ENCODE data around the gene ATG2A. TPM values are rescaled to one million over a fixed set of nuclear protein-coding genes. Genes with fewer than 3 reads are reported as not detected.

ATG2A gene
- polyA plus RNA-seq, 3 donors, result 2.6 to 24.9 (median 4.0) TPM

GRCh38 chr11:64852804-64853509 lies 64.1 kb downstream of the ATG2A start:
- H3K27me3 ChIP-seq (ENCODE audit: control insufficient read depth in 2 of 2, insufficient read depth in 2 of 2, low read length in 2 of 2), result no peaks in the 10 kb centered on the region
- H3K27ac Mint-ChIP-seq, result peak overlapping the region; percentile 59 to 97 (median 79)
- H2AFZ ChIP-seq (ENCODE audit: insufficient read depth, low read depth, low read length, poor library complexity, severe bottlenecking), result no peak overlapping the region
- H3K4me3 Mint-ChIP-seq, result peak overlapping the region in 1 of 2 donors; percentile 76
- peak; percentile 69 to 85 (median 73) for DNase-seq
- WGBS (ENCODE audit: insufficient coverage), result 73% methylated on average over 12 of the region's 24 CpGs
- H3K4me3 ChIP-seq (replicated peaks in 1 of 3; ENCODE audit: low read depth in 2 of 3, low read length in 3 of 3), result peak overlapping the region in 1 of 3 experiments; percentile 1
- H3K9ac ChIP-seq (ENCODE audit: insufficient read depth, low read length, poor library complexity, severe bottlenecking), result peak overlapping the region; percentile 23
- intact Hi-C loops (cut with micrococcal nuclease), result no loop called here
- peaks cover 58 to 60% of the 10 kb centered on the region in 2 donors for H3K36me3 Mint-ChIP-seq
- H3K9me3 ChIP-seq (replicated peaks in 1 of 2; ENCODE audit: control insufficient read depth in 1 of 2, insufficient read depth in 1 of 2, low read length in 2 of 2), result no peaks in the 10 kb centered on the region
- peaks cover 77 to 89% of the 10 kb centered on the region in 2 donors for H3K4me1 ChIP-seq (ENCODE audit: control insufficient read depth in 1 of 2, insufficient read depth in 2 of 2, low read length in 2 of 2)
- H3K36me3 ChIP-seq (replicated peaks in 1 of 2; ENCODE audit: control insufficient read depth in 1 of 2, insufficient read depth in 2 of 2, low read length in 2 of 2), result peaks cover 24 to 28% of the 10 kb centered on the region in 2 donors
- peaks cover 0 to 2% (median 0%) of the 10 kb centered on the region in 7 donors for H3K9me3 Mint-ChIP-seq
- peak overlapping the region; percentile 48 for H3K4me2 ChIP-seq (replicated peaks; ENCODE audit: extremely low read depth, low read length, poor library complexity, severe bottlenecking)
- peaks cover 0 to 12% (median 6%) of the 10 kb centered on the region in 3 donors for H3K27me3 Mint-ChIP-seq (ENCODE audit: low read depth in 3 of 3)
- H3K79me2 ChIP-seq (ENCODE audit: insufficient read depth, low read length), result peaks cover 28% of the 10 kb centered on the region
- H3K4me1 Mint-ChIP-seq, result peaks cover 85% of the 10 kb centered on the region
- H3K27ac ChIP-seq (ENCODE audit: low read depth in 1 of 2, low read length in 2 of 2), result peak overlapping the region in 1 of 2 donors; percentile 20
- H4K20me1 ChIP-seq (ENCODE audit: insufficient read depth, low read length), result peaks cover 48% of the 10 kb centered on the region
- no peak for TF ChIP-seq CTCF (IDR thresholded peaks at IDR 0.05)

GRCh38 chr11:64851831-64852351 lies 65.1 kb downstream of the ATG2A start:
- peaks cover 53 to 54% of the 10 kb centered on the region in 2 donors for H3K36me3 Mint-ChIP-seq
- H3K9me3 ChIP-seq (replicated peaks in 1 of 2; ENCODE audit: control insufficient read depth in 1 of 2, insufficient read depth in 1 of 2, low read length in 2 of 2), result no peaks in the 10 kb centered on the region
- peaks cover 85% of the 10 kb centered on the region for H3K4me1 Mint-ChIP-seq
- H3K27ac Mint-ChIP-seq, result peak overlapping the region in 4 of 7 donors; percentile 27 to 83 (median 34)
- H3K36me3 ChIP-seq (replicated peaks in 1 of 2; ENCODE audit: control insufficient read depth in 1 of 2, insufficient read depth in 2 of 2, low read length in 2 of 2), result peaks cover 23 to 24% of the 10 kb centered on the region in 2 donors
- no peak overlapping the region for H2AFZ ChIP-seq (ENCODE audit: insufficient read depth, low read depth, low read length, poor library complexity, severe bottlenecking)
- no peak overlapping the region for H3K4me2 ChIP-seq (replicated peaks; ENCODE audit: extremely low read depth, low read length, poor library complexity, severe bottlenecking)
- no peak overlapping the region for H3K27ac ChIP-seq (ENCODE audit: low read depth in 1 of 2, low read length in 2 of 2)
- no peak overlapping the region for H3K4me3 ChIP-seq (replicated peaks in 1 of 3; ENCODE audit: low read depth in 2 of 3, low read length in 3 of 3)
- peak overlapping the region in 1 of 2 donors; percentile 46 for H3K4me3 Mint-ChIP-seq
- H3K9me3 Mint-ChIP-seq, result peaks cover 0 to 2% (median 0%) of the 10 kb centered on the region in 7 donors
- no peak overlapping the region for H3K9ac ChIP-seq (ENCODE audit: insufficient read depth, low read length, poor library complexity, severe bottlenecking)
- WGBS (ENCODE audit: insufficient coverage), result 85% methylated on average over 8 of the region's 8 CpGs
- H3K4me1 ChIP-seq (ENCODE audit: control insufficient read depth in 1 of 2, insufficient read depth in 2 of 2, low read length in 2 of 2), result peaks cover 72 to 88% of the 10 kb centered on the region in 2 donors
- H3K27me3 Mint-ChIP-seq (ENCODE audit: low read depth in 3 of 3), result peaks cover 0 to 12% (median 6%) of the 10 kb centered on the region in 3 donors
- H4K20me1 ChIP-seq (ENCODE audit: insufficient read depth, low read length), result peaks cover 48% of the 10 kb centered on the region
- peak in 1 of 3 donors; percentile 50 for DNase-seq
- no peak for TF ChIP-seq CTCF (IDR thresholded peaks at IDR 0.05)
- intact Hi-C loops (cut with micrococcal nuclease), result no loop called here
- H3K79me2 ChIP-seq (ENCODE audit: insufficient read depth, low read length), result peaks cover 22% of the 10 kb centered on the region
- no peaks in the 10 kb centered on the region for H3K27me3 ChIP-seq (ENCODE audit: control insufficient read depth in 2 of 2, insufficient read depth in 2 of 2, low read length in 2 of 2)
